Trophoblast cell (in vitro differentiated cells and primary cell): Measurements from ENCODE around the gene JUN.

Experiments used
- DNase-seq, 2 donors: peaks; one replicate each; pipeline ENCODE4 v3.0.0-alpha.2; 2016
- H2AFZ ChIP-seq: 2 replicates; pipeline ENCODE4 v1.6.1; 2013; ENCODE audit warnings: low read length, moderate library complexity, mild to moderate bottlenecking; ENCODE audit not compliant: insufficient read depth, poor library complexity
- H2AK5ac ChIP-seq: 2 replicates; pipeline ENCODE4 v1.6.1; 2013; ENCODE audit warnings: mild to moderate bottlenecking, low read length
- H2BK120ac ChIP-seq: 2 replicates; pipeline ENCODE4 v1.6.1; 2013; ENCODE audit warnings: low read length, mild to moderate bottlenecking, moderate library complexity; ENCODE audit not compliant: insufficient read depth, poor library complexity
- H2BK12ac ChIP-seq: 2 replicates; pipeline ENCODE4 v1.6.1; 2013; ENCODE audit warnings: mild to moderate bottlenecking, low read length, moderate library complexity
- H2BK5ac ChIP-seq: 2 replicates; pipeline ENCODE4 v1.6.1; 2013; ENCODE audit warnings: low read length, low read depth, moderate library complexity, mild to moderate bottlenecking; ENCODE audit not compliant: poor library complexity
- H3K14ac ChIP-seq: 2 replicates; pipeline ENCODE4 v1.6.1; 2013; ENCODE audit warnings: mild to moderate bottlenecking, low read length
- H3K18ac ChIP-seq: 2 replicates; pipeline ENCODE4 v1.6.1; 2013; ENCODE audit warnings: mild to moderate bottlenecking, low read length
- H3K23ac ChIP-seq: 2 replicates; pipeline ENCODE4 v1.6.1; 2013; ENCODE audit warnings: low read length
- H3K27ac ChIP-seq: 2 replicates; pipeline ENCODE4 v1.5.1; 2013; ENCODE audit warnings: low read depth, mild to moderate bottlenecking, inconsistent platforms, low read length, moderate library complexity
- H3K27me3 ChIP-seq: 2 replicates; pipeline ENCODE4 v1.6.1; 2013; ENCODE audit warnings: inconsistent platforms, mild to moderate bottlenecking, low read length, moderate library complexity; ENCODE audit not compliant: insufficient read depth
- H3K36me3 ChIP-seq, 2 experiments: 1 replicate in 1 of 2; 2 replicates in 1 of 2; pipeline ENCODE4 v1.6.1; 2013; ENCODE audit warnings: low read length in 2 of 2, mild to moderate bottlenecking in 2 of 2, moderate library complexity in 1 of 2; ENCODE audit not compliant: insufficient read depth in 2 of 2, control insufficient read depth in 1 of 2
- H3K4ac ChIP-seq: 2 replicates; pipeline ENCODE4 v1.6.1; 2013; ENCODE audit warnings: low read depth, mild to moderate bottlenecking, low read length, moderate library complexity
- H3K4me1 ChIP-seq, 2 experiments: 1 replicate in 1 of 2; 2 replicates in 1 of 2; pipeline ENCODE4 v1.6.1; 2013; ENCODE audit warnings: low read length in 2 of 2, mild to moderate bottlenecking in 2 of 2, moderate library complexity in 1 of 2; ENCODE audit not compliant: insufficient read depth in 2 of 2, control insufficient read depth in 1 of 2
- H3K4me2 ChIP-seq: 2 replicates; pipeline ENCODE4 v1.6.1; 2013; ENCODE audit warnings: inconsistent platforms, mild to moderate bottlenecking, low read length, moderate library complexity
- H3K4me3 ChIP-seq: 2 replicates; pipeline ENCODE4 v1.5.1; 2013; ENCODE audit warnings: mild to moderate bottlenecking, low read depth, low read length, inconsistent platforms
- H3K79me1 ChIP-seq: one replicate; pipeline ENCODE4 v1.6.1; 2013; ENCODE audit warnings: low read length
- H3K79me2 ChIP-seq: 2 replicates; pipeline ENCODE4 v1.6.1; 2013; ENCODE audit warnings: low read length, mild to moderate bottlenecking; ENCODE audit not compliant: control insufficient read depth, insufficient read depth, poor library complexity
- H3K9ac ChIP-seq: 2 replicates; pipeline ENCODE4 v1.6.1; 2013; ENCODE audit warnings: mild to moderate bottlenecking, low read length
- H3K9me3 ChIP-seq: 2 replicates; pipeline ENCODE4 v1.6.1; 2013; ENCODE audit warnings: low read depth, mild to moderate bottlenecking, control low read depth, inconsistent platforms, low read length; ENCODE audit not compliant: insufficient read depth
- H4K12ac ChIP-seq: 2 replicates; pipeline ENCODE4 v1.6.1; 2013; ENCODE audit warnings: low read depth, mild to moderate bottlenecking, low read length, moderate library complexity
- H4K8ac ChIP-seq: 2 replicates; pipeline ENCODE4 v1.6.1; 2013; ENCODE audit warnings: low read depth, mild to moderate bottlenecking, low read length, moderate library complexity
- H4K91ac ChIP-seq: one replicate; pipeline ENCODE4 v1.6.1; 2013; ENCODE audit warnings: low read depth, mild to moderate bottlenecking, low read length, moderate library complexity
- WGBS: extraction: QIAGEN DNeasy Blood & Tissue Kit; methylation state at CpG from one replicate; pipeline ENCODE4 v1.1.7; 2013; ENCODE audit warnings: missing lambda C conversion rate; ENCODE audit not compliant: insufficient read length, insufficient coverage; ENCODE audit errors: extremely low coverage; 5-methylcytosine and 5-hydroxymethylcytosine counted together

The JUN gene

GRCh38 chr1:58786927-58787245 lies 3.0 kb upstream of the JUN start:
- H3K9me3 ChIP-seq, result peaks cover 2% of the 10 kb centered on the region
- no peaks in the 10 kb centered on the region for H3K27me3 ChIP-seq
- H3K36me3 ChIP-seq, result peaks cover 7 to 9% of the 10 kb centered on the region in 2 experiments
- peaks cover 27% of the 10 kb centered on the region for H3K79me1 ChIP-seq
- WGBS, result no CpG with 5 or more reads among the region's 2 CpGs
- no peak overlapping the region for H3K9ac ChIP-seq
- H3K4ac ChIP-seq, result no peak overlapping the region
- no peak overlapping the region for H3K23ac ChIP-seq
- H3K4me1 ChIP-seq, result peaks cover 0 to 8% of the 10 kb centered on the region in 2 experiments
- no peak overlapping the region for H4K12ac ChIP-seq
- H2BK5ac ChIP-seq, result no peak overlapping the region
- H4K8ac ChIP-seq, result no peak overlapping the region
- no peak overlapping the region for H3K4me3 ChIP-seq
- no peak overlapping the region for H4K91ac ChIP-seq
- peak overlapping the region; percentile 13 for H3K14ac ChIP-seq
- no peak for DNase-seq
- no peak overlapping the region for H3K27ac ChIP-seq
- H3K18ac ChIP-seq, result no peak overlapping the region
- H2BK120ac ChIP-seq, result no peak overlapping the region
- no peak overlapping the region for H2BK12ac ChIP-seq
- H3K79me2 ChIP-seq, result peaks cover 25% of the 10 kb centered on the region
- no peak overlapping the region for H2AK5ac ChIP-seq
- H2AFZ ChIP-seq, result no peak overlapping the region
- no peak overlapping the region for H3K4me2 ChIP-seq

- H3K79me1 ChIP-seq, result peaks cover 27% of the 10 kb centered on the region
- H3K9me3 ChIP-seq, result peaks cover 2% of the 10 kb centered on the region
- H4K12ac ChIP-seq, result no peak overlapping the region
- no peak overlapping the region for H3K27ac ChIP-seq
- H2AK5ac ChIP-seq, result no peak overlapping the region
- peak in 1 of 2 donors; percentile 25 for DNase-seq
- H3K4me3 ChIP-seq, result no peak overlapping the region
- H2BK120ac ChIP-seq, result no peak overlapping the region
- H3K79me2 ChIP-seq, result peaks cover 28% of the 10 kb centered on the region
- no peak overlapping the region for H3K4ac ChIP-seq
- WGBS, result no CpG with 5 or more reads among the region's 6 CpGs
- H3K14ac ChIP-seq, result peak overlapping the region; percentile 13
- no peak overlapping the region for H3K9ac ChIP-seq
- H3K18ac ChIP-seq, result no peak overlapping the region
- H3K4me1 ChIP-seq, result peaks cover 0 to 8% of the 10 kb centered on the region in 2 experiments
- peaks cover 11 to 12% of the 10 kb centered on the region in 2 experiments for H3K36me3 ChIP-seq
- H3K4me2 ChIP-seq, result no peak overlapping the region
- H2BK12ac ChIP-seq, result no peak overlapping the region
- no peak overlapping the region for H4K91ac ChIP-seq
- no peak overlapping the region for H2BK5ac ChIP-seq
- H3K23ac ChIP-seq, result no peak overlapping the region
- no peaks in the 10 kb centered on the region for H3K27me3 ChIP-seq
- no peak overlapping the region for H2AFZ ChIP-seq
- no peak overlapping the region for H4K8ac ChIP-seq
Measured at GRCh38 chr1:58786184-58786926, 2.5 kb upstream of the JUN start.

GRCh38 chr1:58785442-58786058 lies 1.7 kb upstream of the JUN start:
- peak overlapping the region; percentile 40 for H4K8ac ChIP-seq
- H3K9ac ChIP-seq, result peak overlapping the region; percentile 17
- H4K91ac ChIP-seq, result peak overlapping the region; percentile 31
- peak overlapping the region; percentile 21 for H3K14ac ChIP-seq
- WGBS, result no CpG with 5 or more reads among the region's 14 CpGs
- H3K23ac ChIP-seq, result no peak overlapping the region
- H2AFZ ChIP-seq, result no peak overlapping the region
- peaks cover 11 to 12% of the 10 kb centered on the region in 2 experiments for H3K36me3 ChIP-seq
- H3K9me3 ChIP-seq, result peaks cover 2% of the 10 kb centered on the region
- H2BK5ac ChIP-seq, result peak overlapping the region; percentile 55
- H3K79me1 ChIP-seq, result peaks cover 27% of the 10 kb centered on the region
- H4K12ac ChIP-seq, result peak overlapping the region; percentile 15
- H2BK120ac ChIP-seq, result peak overlapping the region; percentile 40
- H3K4me2 ChIP-seq, result peak overlapping the region; percentile 97
- H3K18ac ChIP-seq, result peak overlapping the region; percentile 15
- H3K27ac ChIP-seq, result peak overlapping the region; percentile 61
- DNase-seq, result peak; percentile 71 to 80
- no peak overlapping the region for H3K4ac ChIP-seq
- H3K4me1 ChIP-seq, result peaks cover 0 to 10% of the 10 kb centered on the region in 2 experiments
- no peak overlapping the region for H3K4me3 ChIP-seq
- H3K79me2 ChIP-seq, result peaks cover 28% of the 10 kb centered on the region
- peak overlapping the region; percentile 7 for H2BK12ac ChIP-seq
- H2AK5ac ChIP-seq, result peak overlapping the region; percentile 1
- H3K27me3 ChIP-seq, result no peaks in the 10 kb centered on the region

- Histone ChIP-seq H3K14ac (peak overlapping the region; percentile 61), H3K79me1 (peaks cover 27% of the 10 kb centered on the region), H3K27ac (peak overlapping the region; percentile 94), H3K4ac (peak overlapping the region; percentile 14), H2AFZ (peak overlapping the region; percentile 9), H2AK5ac (peak overlapping the region; percentile 4), H4K8ac (peak overlapping the region; percentile 50), H3K9ac (peak overlapping the region; percentile 95), H3K27me3 (no peaks in the 10 kb centered on the region), H4K12ac (peak overlapping the region; percentile 15), H3K4me3 (peak overlapping the region; percentile 82), H3K9me3 (peaks cover 2% of the 10 kb centered on the region), H3K36me3 (peaks cover 11 to 12% of the 10 kb centered on the region in 2 experiments), H4K91ac (peak overlapping the region; percentile 70), H3K18ac (peak overlapping the region; percentile 67), H2BK120ac (peak overlapping the region; percentile 40), H3K79me2 (peaks cover 28% of the 10 kb centered on the region), H3K23ac (no peak overlapping the region), H3K4me2 (peak overlapping the region; percentile 97), H2BK12ac (peak overlapping the region; percentile 7), H3K4me1 (peaks cover 0 to 11% of the 10 kb centered on the region in 2 experiments), H2BK5ac (peak overlapping the region; percentile 77)
- peak; percentile 79 to 82 for DNase-seq
- no CpG with 5 or more reads among the region's 56 CpGs for WGBS
Measured at GRCh38 chr1:58784758-58785441, 1.1 kb upstream of the JUN start.
